ENCODE measurements around the gene AMBP. TPM values are rescaled to one million over a fixed set of nuclear protein-coding genes. Genes with fewer than 3 reads are reported as not detected.

Gene AMBP
- total RNA-seq, 8 experiments from 2014 or later, result 0.16 to 1.8 (median 0.45) TPM; not detected in 1

- no peak overlapping the region for H3K4me3 ChIP-seq
- WGBS, 10 experiments, result 20 to 94% (median 63%) methylated on average over 1 to 3 of the region's 8 CpGs; no CpG with 5 or more reads in 2 of the 10 experiments
- ATAC-seq (replicated peaks in 6 of 8), result peak in 6 of 8 experiments; percentile 26 to 88 (median 69)
- H3K4me1 ChIP-seq (replicated peaks in 1 of 2), result peaks cover 14 to 15% of the 10 kb centered on the region in 2 donors
- H3K27ac ChIP-seq, result peak overlapping the region; percentile 42 to 50
- in situ Hi-C loops (cut with MboI; ENCODE audit: low pct_unique_long_range_greater_than_20kb in 2 of 9, low sequenced_read_pairs in 9 of 9, unreplicated experiment in 9 of 9), result no loop called here
Measured at GRCh38 chr9:114059047-114059803, 18.9 kb downstream of the AMBP start.

GRCh38 chr9:114058688-114059046, 19.4 kb downstream of the AMBP start:
- ATAC-seq (replicated peaks in 6 of 8), result no peak
- H3K4me3 ChIP-seq, result no peak overlapping the region
- WGBS, 10 experiments, result 80 to 100% (median 87%) methylated on average over 1 to 3 of the region's 4 CpGs; no CpG with 5 or more reads in 6 of the 10 experiments
- in situ Hi-C loops (cut with MboI; ENCODE audit: low pct_unique_long_range_greater_than_20kb in 2 of 9, low sequenced_read_pairs in 9 of 9, unreplicated experiment in 9 of 9), result no loop called here
- H3K4me1 ChIP-seq (replicated peaks in 1 of 2), result peaks cover 14 to 15% of the 10 kb centered on the region in 2 donors
- peak overlapping the region in 1 of 2 donors; percentile 50 for H3K27ac ChIP-seq

GRCh38 chr9:114057161-114057885, 20.8 kb downstream of the AMBP start:
- Histone ChIP-seq H3K4me3 (no peak overlapping the region), H3K27ac (no peak overlapping the region), H3K4me1 (replicated peaks in 1 of 2) (peaks cover 14 to 15% of the 10 kb centered on the region in 2 donors)
- 61 to 100% (median 92%) methylated on average over 1 to 3 of the region's 7 CpGs; no CpG with 5 or more reads in 3 of the 10 experiments for WGBS, 10 experiments
- no peak for ATAC-seq (replicated peaks in 6 of 8)
- in situ Hi-C loops (cut with MboI; ENCODE audit: low pct_unique_long_range_greater_than_20kb in 2 of 9, low sequenced_read_pairs in 9 of 9, unreplicated experiment in 9 of 9), result no loop called here

GRCh38 chr9:114056527-114056926, 21.6 kb downstream of the AMBP start:
- no peak for ATAC-seq (replicated peaks in 6 of 8)
- Histone ChIP-seq H3K4me3 (no peak overlapping the region), H3K27ac (no peak overlapping the region), H3K4me1 (replicated peaks in 1 of 2) (peaks cover 14 to 15% of the 10 kb centered on the region in 2 donors)
- in situ Hi-C loops (cut with MboI; ENCODE audit: low pct_unique_long_range_greater_than_20kb in 2 of 9, low sequenced_read_pairs in 9 of 9, unreplicated experiment in 9 of 9), result no loop called here
- WGBS, 10 experiments, result 80 to 100% (median 100%) methylated on average over 1 to 3 of the region's 5 CpGs; no CpG with 5 or more reads in 3 of the 10 experiments

- 40 to 98% (median 87%) methylated on average over 1 to 7 of the region's 7 CpGs for WGBS, 10 experiments
- in situ Hi-C loops (cut with MboI; ENCODE audit: low pct_unique_long_range_greater_than_20kb in 2 of 9, low sequenced_read_pairs in 9 of 9, unreplicated experiment in 9 of 9), result no loop called here
- Histone ChIP-seq H3K4me3 (no peak overlapping the region), H3K27ac (no peak overlapping the region), H3K4me1 (replicated peaks in 1 of 2) (peaks cover 14 to 15% of the 10 kb centered on the region in 2 donors)
- no peak for ATAC-seq (replicated peaks in 6 of 8)
Measured at GRCh38 chr9:114055894-114056293, 22.2 kb downstream of the AMBP start.

GRCh38 chr9:114055061-114055460, 23.0 kb downstream of the AMBP start:
- Histone ChIP-seq H3K27ac (no peak overlapping the region), H3K4me1 (replicated peaks in 1 of 2) (peaks cover 12 to 14% of the 10 kb centered on the region in 2 donors), H3K4me3 (no peak overlapping the region)
- ATAC-seq (replicated peaks in 6 of 8), result no peak
- 76 to 100% (median 89%) methylated on average over 2 to 14 of the region's 18 CpGs; no CpG with 5 or more reads in 6 of the 10 experiments for WGBS, 10 experiments
- in situ Hi-C loops (cut with MboI; ENCODE audit: low pct_unique_long_range_greater_than_20kb in 2 of 9, low sequenced_read_pairs in 9 of 9, unreplicated experiment in 9 of 9), result no loop called here

GRCh38 chr9:114054191-114054690, 23.9 kb downstream of the AMBP start:
- Histone ChIP-seq H3K4me1 (replicated peaks in 1 of 2) (peaks cover 4 to 6% of the 10 kb centered on the region in 2 donors), H3K4me3 (no peak overlapping the region), H3K27ac (no peak overlapping the region)
- peak in 3 of 8 experiments; percentile 9 to 41 (median 14) for ATAC-seq (replicated peaks in 6 of 8)
- WGBS, 10 experiments, result 40 to 87% (median 60%) methylated on average over 1 to 10 of the region's 10 CpGs; no CpG with 5 or more reads in 4 of the 10 experiments
- in situ Hi-C loops (cut with MboI; ENCODE audit: low pct_unique_long_range_greater_than_20kb in 2 of 9, low sequenced_read_pairs in 9 of 9, unreplicated experiment in 9 of 9), result no loop called here

GRCh38 chr9:114053246-114054005, 24.7 kb downstream of the AMBP start:
- in situ Hi-C loops (cut with MboI; ENCODE audit: low pct_unique_long_range_greater_than_20kb in 2 of 9, low sequenced_read_pairs in 9 of 9, unreplicated experiment in 9 of 9), result no loop called here
- ATAC-seq (replicated peaks in 6 of 8), result no peak
- 77 to 100% (median 98%) methylated on average over 1 to 7 of the region's 8 CpGs; no CpG with 5 or more reads in 3 of the 10 experiments for WGBS, 10 experiments
- Histone ChIP-seq H3K27ac (no peak overlapping the region), H3K4me3 (no peak overlapping the region), H3K4me1 (replicated peaks in 1 of 2) (peaks cover 0 to 3% of the 10 kb centered on the region in 2 donors)

GRCh38 chr9:114051706-114052105, 26.4 kb downstream of the AMBP start:
- H3K27ac ChIP-seq, result no peak overlapping the region
- H3K4me1 ChIP-seq (replicated peaks in 1 of 2), result peaks cover 0 to 3% of the 10 kb centered on the region in 2 donors
- no peak overlapping the region for H3K4me3 ChIP-seq
- ATAC-seq (replicated peaks in 6 of 8), result no peak
- in situ Hi-C loops (cut with MboI; ENCODE audit: low pct_unique_long_range_greater_than_20kb in 2 of 9, low sequenced_read_pairs in 9 of 9, unreplicated experiment in 9 of 9), result no loop called here
- WGBS, 10 experiments, result 0 to 100% (median 72%) methylated on average over 1 of the region's 7 CpGs; no CpG with 5 or more reads in 6 of the 10 experiments

GRCh38 chr9:114051281-114051680, 26.8 kb downstream of the AMBP start:
- WGBS, 10 experiments, result 86 to 100% (median 95%) methylated on average over 1 to 9 of the region's 15 CpGs; no CpG with 5 or more reads in 3 of the 10 experiments
- Histone ChIP-seq H3K4me1 (replicated peaks in 1 of 2) (peaks cover 0 to 3% of the 10 kb centered on the region in 2 donors), H3K4me3 (no peak overlapping the region), H3K27ac (no peak overlapping the region)
- no peak for ATAC-seq (replicated peaks in 6 of 8)
- in situ Hi-C loops (cut with MboI; ENCODE audit: low pct_unique_long_range_greater_than_20kb in 2 of 9, low sequenced_read_pairs in 9 of 9, unreplicated experiment in 9 of 9), result no loop called here

- ATAC-seq (replicated peaks in 6 of 8), result no peak
- no peak overlapping the region for H3K27ac ChIP-seq
- in situ Hi-C loops (cut with MboI; ENCODE audit: low pct_unique_long_range_greater_than_20kb in 2 of 9, low sequenced_read_pairs in 9 of 9, unreplicated experiment in 9 of 9), result no loop called here
- 90 to 100% (median 96%) methylated on average over 1 to 5 of the region's 6 CpGs; no CpG with 5 or more reads in 2 of the 10 experiments for whole genome bisulfite sequencing, 10 experiments
- H3K4me1 ChIP-seq (replicated peaks in 1 of 2), result peaks cover 0 to 3% of the 10 kb centered on the region in 2 donors
- no peak overlapping the region for H3K4me3 ChIP-seq
Measured at GRCh38 chr9:114050646-114051045, 27.5 kb downstream of the AMBP start.

- WGBS, 10 experiments, result 75 to 100% (median 93%) methylated on average over 1 to 6 of the region's 11 CpGs; no CpG with 5 or more reads in 3 of the 10 experiments
- no peak overlapping the region for H3K4me3 ChIP-seq
- H3K4me1 ChIP-seq (replicated peaks in 1 of 2), result peaks cover 0 to 3% of the 10 kb centered on the region in 2 donors
- in situ Hi-C loops (cut with MboI; ENCODE audit: low pct_unique_long_range_greater_than_20kb in 2 of 9, low sequenced_read_pairs in 9 of 9, unreplicated experiment in 9 of 9), result no loop called here
- H3K27ac ChIP-seq, result no peak overlapping the region
- no peak for ATAC-seq (replicated peaks in 6 of 8)
Measured at GRCh38 chr9:114050226-114050568, 27.9 kb downstream of the AMBP start.

All from motor neuron (in vitro differentiated cells).